NB4 (cell line): Measurements from ENCODE around the gene MLLT6.
A peak's percentile ranks its signal among the peaks of the same experiment; 100 is the strongest.

ENCODE experiments used
- DNase-seq: peaks from one replicate; pipeline ENCODE4 v3.0.0; 2010; ENCODE audit warnings: low read depth
- H3K4me3 ChIP-seq: one replicate; pipeline ENCODE4 v1.5.1; 2011; ENCODE audit warnings: mild to moderate bottlenecking, low read depth, low read length, moderate library complexity
- CTCF ChIP-seq: IDR thresholded peaks from one replicate; pipeline ENCODE4 v1.5.1; 2012; ENCODE audit warnings: low read depth, low read length
- MAX ChIP-seq: IDR thresholded peaks from 2 replicates; pipeline ENCODE4 v1.6.1; 2011; ENCODE audit warnings: low read depth, low read length
- MYC ChIP-seq: IDR thresholded peaks from 2 replicates; pipeline ENCODE4 v1.6.1; 2011; ENCODE audit warnings: low read depth, low read length
- POLR2A ChIP-seq: IDR thresholded peaks from 2 replicates; pipeline ENCODE4 v1.6.1; 2011; ENCODE audit warnings: mild to moderate bottlenecking; ENCODE audit not compliant: insufficient read length; ENCODE audit errors: extremely low read depth

Gene MLLT6

GRCh38 chr17:38669520-38669919 is 35.6 kb upstream of the MLLT6 start:
- H3K4me3 ChIP-seq, result no peak overlapping the region

GRCh38 chr17:38671939-38672720 is 32.9 kb upstream of the MLLT6 start:
- no peak for TF ChIP-seq POLR2A
- no peak for TF ChIP-seq MAX
- TF ChIP-seq CTCF, result no peak
- no peak for TF ChIP-seq MYC
- no peak for DNase-seq
- H3K4me3 ChIP-seq, result no peak overlapping the region

More at GRCh38 chr17:38669520-38669919, 35.6 kb upstream of the MLLT6 start:
- no peak for DNase-seq
- TF ChIP-seq MAX, result no peak
- no peak for TF ChIP-seq MYC
- TF ChIP-seq CTCF, result no peak
- TF ChIP-seq POLR2A, result no peak

GRCh38 chr17:38672788-38673706 is 32.0 kb upstream of the MLLT6 start:
- no peak overlapping the region for H3K4me3 ChIP-seq
- no peak for DNase-seq
- TF ChIP-seq MAX, result no peak
- TF ChIP-seq CTCF, result no peak
- no peak for TF ChIP-seq MYC
- TF ChIP-seq POLR2A, result no peak

- DNase-seq, result no peak
- no peak overlapping the region for H3K4me3 ChIP-seq
- TF ChIP-seq POLR2A, result no peak
- TF ChIP-seq CTCF, result no peak
- TF ChIP-seq MAX, result no peak
- no peak for TF ChIP-seq MYC
These were observed 31.4 kb upstream of the MLLT6 start for GRCh38 chr17:38673707-38674013.

GRCh38 chr17:38674014-38674748 is 30.9 kb upstream of the MLLT6 start:
- TF ChIP-seq MAX (no peak), POLR2A (no peak), MYC (no peak), CTCF (no peak)
- peak; percentile 55 for DNase-seq

More at GRCh38 chr17:38674014-38674748, 30.9 kb upstream of the MLLT6 start:
- H3K4me3 ChIP-seq, result peak overlapping the region; percentile 25
